GM23248 (cell line): ENCODE results near the gene ZNF787. TPM values are rescaled to one million over a fixed set of nuclear protein-coding genes. Genes with fewer than 3 reads are reported as not detected.

Experiments used
- DNase-seq: peaks from one replicate; pipeline ENCODE4 v3.0.0-alpha.2; 2015
- H2AFZ ChIP-seq: fragments of 200-600 bp; sonication (generic); 2 replicates; pipeline ENCODE4 v1.6.1; 2016; ENCODE audit warnings: antibody characterized with exemption
- H3F3A ChIP-seq: fragments of 200-600 bp; sonication (generic); 2 replicates; pipeline ENCODE4 v1.6.1; 2016; ENCODE audit warnings: mild to moderate bottlenecking, antibody characterized with exemption, mixed run types; ENCODE audit not compliant: insufficient read depth
- H3K27ac ChIP-seq: fragments of 200-600 bp; sonication (generic); 2 replicates; pipeline ENCODE4 v1.5.1; 2016; ENCODE audit warnings: mild to moderate bottlenecking
- H3K27me3 ChIP-seq: fragments of 200-600 bp; sonication (generic); replicated peaks from 2 replicates; pipeline ENCODE4 v1.6.1; 2016; ENCODE audit warnings: mild to moderate bottlenecking; ENCODE audit not compliant: insufficient read depth
- H3K36me3 ChIP-seq: fragments of 200-600 bp; sonication (generic); 2 replicates; pipeline ENCODE4 v1.6.1; 2016; ENCODE audit warnings: low read depth, mild to moderate bottlenecking
- H3K4me1 ChIP-seq: fragments of 200-600 bp; sonication (generic); 2 replicates; pipeline ENCODE4 v1.6.1; 2016; ENCODE audit warnings: mild to moderate bottlenecking; ENCODE audit not compliant: insufficient read depth
- H3K4me2 ChIP-seq: fragments of 200-600 bp; sonication (generic); one replicate; pipeline ENCODE4 v1.6.1; 2016; ENCODE audit warnings: mild to moderate bottlenecking; ENCODE audit not compliant: unreplicated experiment
- H3K4me3 ChIP-seq: fragments of 200-600 bp; sonication (generic); 2 replicates; pipeline ENCODE4 v1.5.1; 2016; ENCODE audit warnings: mild to moderate bottlenecking
- H3K79me2 ChIP-seq: fragments of 200-600 bp; sonication (generic); 2 replicates; pipeline ENCODE4 v1.6.1; 2016; ENCODE audit warnings: mild to moderate bottlenecking; ENCODE audit not compliant: insufficient read depth
- H3K9ac ChIP-seq: fragments of 200-600 bp; sonication (generic); 2 replicates; pipeline ENCODE4 v1.6.1; 2016; ENCODE audit warnings: mild to moderate bottlenecking
- H3K9me2 ChIP-seq: fragments of 200-600 bp; sonication (generic); 2 replicates; pipeline ENCODE4 v1.6.1; 2016; ENCODE audit warnings: mixed run types, mild to moderate bottlenecking, moderate library complexity; ENCODE audit not compliant: insufficient read depth
- H3K9me3 ChIP-seq: fragments of 200-600 bp; sonication (generic); one replicate; pipeline ENCODE4 v1.6.1; 2017; ENCODE audit warnings: low read depth
- H4K20me1 ChIP-seq: fragments of 200-600 bp; sonication (generic); 2 replicates; pipeline ENCODE4 v1.6.0; 2016; ENCODE audit not compliant: insufficient read depth
- EZH2 ChIP-seq: fragments of 200-600 bp; sonication (generic); IDR thresholded peaks from 2 replicates; pipeline ENCODE4 v1.6.1; 2018; ENCODE audit warnings: antibody characterized with exemption, mild to moderate bottlenecking; ENCODE audit not compliant: insufficient read depth, poor library complexity, severe bottlenecking
- EZH2phosphoT487 ChIP-seq: fragments of 200-600 bp; sonication (generic); IDR thresholded peaks from 2 replicates; pipeline ENCODE4 v1.6.1; 2018; ENCODE audit warnings: antibody characterized with exemption, moderate library complexity, mild to moderate bottlenecking, low read depth; ENCODE audit not compliant: insufficient read depth
- WGBS, 2 experiments: methylation state at CpG; one replicate each; pipeline ENCODE4 v1.1.6; 2015 to 2017; ENCODE audit warnings: low lambda C conversion rate in 2 of 2, low coverage in 1 of 2; ENCODE audit errors: missing lambda C conversion rate in 2 of 2; 5-methylcytosine and 5-hydroxymethylcytosine counted together
- in situ Hi-C: fragments of 300-500 bp; cut with MboI; formaldehyde crosslinking; loops from 2 replicates; pipeline ENCODE4 v1.15.0; 2020
- polyA plus RNA-seq: library from polyadenylated mRNA; unstranded; fragments of >200 nt; fragmentation: Nextera tagmentation; extraction: Ambion mirVana; gene quantifications from 2 replicates; pipeline ENCODE4 v1.2.1, GENCODE V29; 2016
- total RNA-seq: library from RNA; depleted of rRNA; stranded (reverse); fragments of >200 nt; shearing (Covaris generic); gene quantifications from 2 replicates; pipeline ENCODE4 v1.2.3, GENCODE V29; 2014

The ZNF787 gene
- total and polyA plus RNA-seq, 2 experiments from 2014 or later = 1.5 to 19.5 TPM

DNA sequence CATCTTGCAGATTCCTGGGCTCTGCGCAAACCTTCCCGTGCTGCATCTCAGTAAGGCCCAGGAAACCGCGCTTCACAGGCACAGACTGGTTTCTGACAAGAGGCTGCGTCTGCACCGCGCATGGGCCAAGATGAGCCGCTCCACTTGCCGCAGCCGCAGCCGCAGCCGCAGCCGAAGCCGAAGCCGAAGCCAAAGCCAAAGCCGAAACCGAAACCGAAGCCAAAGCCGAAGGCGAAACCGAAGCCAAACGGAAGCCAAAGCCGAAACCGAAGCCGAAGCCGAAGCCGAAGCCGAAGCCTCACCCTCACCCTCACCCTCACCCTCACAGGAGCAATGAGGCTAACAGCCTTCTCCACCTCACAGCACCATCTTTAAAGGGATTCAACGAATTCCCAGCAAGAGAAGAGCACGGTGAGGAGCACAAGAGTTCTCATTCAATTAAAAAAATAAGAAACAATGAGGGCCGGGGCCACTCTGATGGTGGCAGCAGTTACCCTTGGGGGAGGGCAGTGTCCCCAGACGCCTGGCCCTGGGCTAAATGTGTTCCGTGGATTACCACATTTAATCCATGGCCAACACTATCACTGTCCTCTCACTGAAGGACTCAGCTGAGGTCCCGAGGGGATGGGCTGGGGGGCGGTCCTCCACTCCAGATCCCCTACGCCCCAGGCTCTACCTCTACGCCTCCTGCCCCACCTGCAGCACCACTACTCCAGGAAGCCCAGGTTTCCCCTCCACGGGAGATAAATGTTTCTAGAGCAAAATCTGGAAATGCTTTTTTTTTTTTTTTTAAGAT, 29.1 kb downstream of the ZNF787 start:
- Histone ChIP-seq H3K27me3 (no peaks in the 10 kb centered on the region), H3K79me2 (peaks cover 71% of the 10 kb centered on the region), H3K4me3 (no peak overlapping the region), H3K4me1 (peaks cover 12% of the 10 kb centered on the region), H3K36me3 (no peaks in the 10 kb centered on the region), H3K4me2 (no peak overlapping the region), H3K9ac (no peak overlapping the region), H4K20me1 (peaks cover 9% of the 10 kb centered on the region; the same call in 1 of the 2 replicates), H3K9me2 (no peaks in the 10 kb centered on the region), H3K27ac (peak overlapping the region; percentile 30), H3K9me3 (no peaks in the 10 kb centered on the region), H2AFZ (no peak overlapping the region), H3F3A (peaks cover 8% of the 10 kb centered on the region; the same call in 1 of the 2 replicates)
- WGBS, 2 experiments = 91% methylated on average over 38 of the region's 38 CpGs
- in situ Hi-C loops = no loop called here
- TF ChIP-seq EZH2 (no peak), EZH2phosphoT487 (no peak)
- no peak for DNase-seq

DNA sequence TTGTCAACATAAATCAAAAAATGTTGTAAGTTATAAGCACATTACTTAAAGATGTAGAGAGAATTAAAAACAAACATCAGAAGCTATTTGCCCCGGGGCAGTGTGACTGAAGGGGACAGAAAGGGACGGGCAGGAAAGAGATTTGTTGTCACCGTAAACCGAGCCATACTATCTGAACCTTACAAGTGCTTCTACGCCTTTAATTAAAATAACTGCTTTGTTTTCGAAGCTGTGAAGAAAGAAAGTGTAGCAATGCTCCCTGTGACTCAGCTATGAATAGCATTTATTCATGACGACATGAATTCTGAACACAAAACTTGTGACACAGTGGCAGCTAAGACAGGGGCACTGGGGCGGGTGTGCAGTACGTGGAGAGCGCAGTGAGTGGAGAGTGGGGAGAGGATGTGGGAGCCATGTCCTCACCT, 30.0 kb downstream of the ZNF787 start:
- Histone ChIP-seq H3K9me2 (no peaks in the 10 kb centered on the region), H3K36me3 (no peaks in the 10 kb centered on the region)
- in situ Hi-C loops = no loop called here

DNA sequence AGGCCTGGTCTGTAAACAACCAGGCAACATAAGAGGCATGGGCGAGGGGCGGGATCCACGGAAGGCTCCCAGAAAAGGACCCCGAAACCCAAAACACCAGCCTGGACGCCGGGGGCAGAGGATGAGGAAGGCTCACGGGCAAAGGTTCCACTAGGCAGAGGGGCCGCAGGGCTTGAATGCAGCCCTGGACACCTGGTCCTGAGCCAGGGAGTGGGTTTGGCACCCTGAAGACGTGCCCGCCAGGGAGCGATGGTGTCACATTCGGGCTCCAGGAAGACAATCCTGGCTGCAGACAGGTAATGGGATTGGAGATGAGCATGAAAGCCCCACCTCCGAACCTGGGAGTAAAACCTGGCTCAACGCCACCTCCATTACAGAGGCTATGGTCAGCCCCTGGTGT, 31.8 kb downstream of the ZNF787 start:
- no peaks in the 10 kb centered on the region for H3K9me2 ChIP-seq
- WGBS, 2 experiments = 91 to 92% methylated on average over 14 of the region's 14 CpGs
- no peak overlapping the region for H3K4me3 ChIP-seq
- peaks cover 52% of the 10 kb centered on the region for H3K79me2 ChIP-seq
- TF ChIP-seq EZH2 = no peak
- TF ChIP-seq EZH2phosphoT487 = no peak
- H3K27ac ChIP-seq = no peak overlapping the region
- peaks cover 8% of the 10 kb centered on the region; the same call in 1 of the 2 replicates for H3F3A ChIP-seq
- H3K4me1 ChIP-seq = peaks cover 12% of the 10 kb centered on the region
- no peaks in the 10 kb centered on the region for H3K36me3 ChIP-seq
- H3K4me2 ChIP-seq = no peak overlapping the region
- DNase-seq = no peak
- peaks cover 9% of the 10 kb centered on the region; the same call in 1 of the 2 replicates for H4K20me1 ChIP-seq
- H3K27me3 ChIP-seq = no peaks in the 10 kb centered on the region
- H2AFZ ChIP-seq = no peak overlapping the region
- no peaks in the 10 kb centered on the region for H3K9me3 ChIP-seq
- H3K9ac ChIP-seq = no peak overlapping the region
- in situ Hi-C loops = no loop called here

More for the DNA sequence above, 30.0 kb downstream of the ZNF787 start:
- Histone ChIP-seq H3K79me2 (peaks cover 69% of the 10 kb centered on the region), H3K27me3 (no peaks in the 10 kb centered on the region), H3K4me3 (no peak overlapping the region), H4K20me1 (peaks cover 9% of the 10 kb centered on the region; the same call in 1 of the 2 replicates), H3F3A (peaks cover 8% of the 10 kb centered on the region; the same call in 1 of the 2 replicates), H2AFZ (no peak overlapping the region), H3K27ac (peak overlapping the region; percentile 30), H3K9ac (no peak overlapping the region), H3K4me2 (peak overlapping the region; percentile 2), H3K9me3 (no peaks in the 10 kb centered on the region), H3K4me1 (peaks cover 12% of the 10 kb centered on the region)
- WGBS, 2 experiments = 57 to 58% methylated on average over 10 of the region's 10 CpGs
- DNase-seq = peak; percentile 83
- TF ChIP-seq EZH2 (no peak), EZH2phosphoT487 (no peak)

DNA sequence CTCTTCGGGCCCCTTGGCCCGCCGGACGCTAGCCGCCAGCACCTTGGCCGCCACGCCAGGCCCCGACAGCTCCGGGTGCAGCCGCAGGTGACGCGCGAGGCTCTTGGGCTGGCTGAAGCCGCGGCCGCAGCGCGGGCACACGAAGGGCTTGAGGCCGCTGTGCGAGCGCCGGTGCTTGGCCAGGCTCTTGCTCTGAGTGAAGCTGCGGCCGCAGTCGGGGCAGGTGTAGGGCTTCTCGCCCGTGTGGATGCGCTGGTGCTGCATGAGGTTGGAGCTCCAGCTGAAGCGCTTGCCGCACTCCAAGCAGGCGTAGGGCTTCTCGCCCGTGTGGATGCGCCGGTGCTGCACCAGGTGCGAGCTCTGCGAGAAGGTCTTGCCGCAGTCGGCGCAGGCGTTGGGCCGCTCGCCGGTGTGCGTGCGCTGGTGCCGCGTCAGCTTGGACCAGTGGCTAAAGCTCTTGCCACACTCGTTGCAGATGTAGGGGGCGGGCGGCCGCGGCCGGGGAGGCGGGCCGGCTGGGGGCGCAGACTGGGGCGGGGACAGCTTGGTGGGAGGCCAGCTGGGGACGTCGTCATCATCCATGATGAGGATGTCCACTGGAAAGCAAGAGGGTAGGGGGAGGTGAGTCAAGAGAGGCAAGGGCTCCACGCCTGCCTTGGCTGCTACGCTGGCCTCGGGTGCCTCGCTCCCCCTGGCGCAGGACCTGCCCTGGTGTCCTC, 32.4 kb downstream of the ZNF787 start:
- H3K9ac ChIP-seq = no peak overlapping the region
- H3F3A ChIP-seq = peaks cover 8% of the 10 kb centered on the region; the same call in 1 of the 2 replicates
- TF ChIP-seq EZH2 = no peak
- no peak for TF ChIP-seq EZH2phosphoT487
- H3K4me3 ChIP-seq = no peak overlapping the region
- WGBS, 2 experiments = 96 to 97% methylated on average over 38 to 66 of the region's 66 CpGs
- no peaks in the 10 kb centered on the region for H3K9me2 ChIP-seq
- H2AFZ ChIP-seq = no peak overlapping the region
- no peaks in the 10 kb centered on the region for H3K9me3 ChIP-seq
- H3K36me3 ChIP-seq = no peaks in the 10 kb centered on the region
- DNase-seq = no peak
- H3K4me1 ChIP-seq = peaks cover 12% of the 10 kb centered on the region
- H4K20me1 ChIP-seq = 0 out of 2 replicates have a peak, but pooled peaks cover 9% of the 10 kb centered on the region
- peaks cover 48% of the 10 kb centered on the region for H3K79me2 ChIP-seq
- no peak overlapping the region for H3K27ac ChIP-seq
- H3K4me2 ChIP-seq = no peak overlapping the region
- in situ Hi-C loops = no loop called here
- H3K27me3 ChIP-seq = no peaks in the 10 kb centered on the region
